Measurements from ENCODE around the gene MYZAP.
"Not testable (repeated sequence)": the region's sequence is repeated elsewhere in the genome, so short reads cannot be mapped to it uniquely, and the experiment has no call there.

MYZAP gene

DNA sequence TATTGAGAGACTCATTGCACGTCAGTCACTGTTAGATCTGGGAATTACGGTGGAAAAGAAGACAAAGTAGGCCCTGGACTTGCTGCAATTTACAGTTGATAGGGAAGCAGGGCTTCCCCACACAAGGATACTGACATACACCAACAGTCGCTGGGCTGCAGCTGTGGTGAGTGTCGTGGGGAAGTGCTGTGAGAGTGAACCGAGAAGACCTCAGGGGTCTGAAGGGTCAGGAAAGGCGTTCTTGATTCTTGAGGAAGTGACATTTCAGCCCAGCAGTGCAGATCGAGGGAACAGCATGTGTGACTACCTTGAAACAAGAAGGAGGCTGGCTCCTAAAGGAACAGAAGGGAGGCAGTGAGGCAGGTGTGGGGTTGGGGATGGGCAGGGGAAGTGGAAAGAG lies 22.5 kb downstream of the MYZAP start:
- H3K4me3 ChIP-seq (ENCODE audit: low read depth, low read length): no peak overlapping the region
- DNase-seq (ENCODE audit: low read depth): no peak
- TF ChIP-seq, protein P1, sequence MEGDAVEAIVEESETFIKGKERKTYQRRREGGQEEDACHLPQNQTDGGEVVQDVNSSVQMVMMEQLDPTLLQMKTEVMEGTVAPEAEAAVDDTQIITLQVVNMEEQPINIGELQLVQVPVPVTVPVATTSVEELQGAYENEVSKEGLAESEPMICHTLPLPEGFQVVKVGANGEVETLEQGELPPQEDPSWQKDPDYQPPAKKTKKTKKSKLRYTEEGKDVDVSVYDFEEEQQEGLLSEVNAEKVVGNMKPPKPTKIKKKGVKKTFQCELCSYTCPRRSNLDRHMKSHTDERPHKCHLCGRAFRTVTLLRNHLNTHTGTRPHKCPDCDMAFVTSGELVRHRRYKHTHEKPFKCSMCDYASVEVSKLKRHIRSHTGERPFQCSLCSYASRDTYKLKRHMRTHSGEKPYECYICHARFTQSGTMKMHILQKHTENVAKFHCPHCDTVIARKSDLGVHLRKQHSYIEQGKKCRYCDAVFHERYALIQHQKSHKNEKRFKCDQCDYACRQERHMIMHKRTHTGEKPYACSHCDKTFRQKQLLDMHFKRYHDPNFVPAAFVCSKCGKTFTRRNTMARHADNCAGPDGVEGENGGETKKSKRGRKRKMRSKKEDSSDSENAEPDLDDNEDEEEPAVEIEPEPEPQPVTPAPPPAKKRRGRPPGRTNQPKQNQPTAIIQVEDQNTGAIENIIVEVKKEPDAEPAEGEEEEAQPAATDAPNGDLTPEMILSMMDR (conservative IDR thresholded peaks at IDR 0.05; ENCODE audit: low read depth, low read length): no peak

DNA sequence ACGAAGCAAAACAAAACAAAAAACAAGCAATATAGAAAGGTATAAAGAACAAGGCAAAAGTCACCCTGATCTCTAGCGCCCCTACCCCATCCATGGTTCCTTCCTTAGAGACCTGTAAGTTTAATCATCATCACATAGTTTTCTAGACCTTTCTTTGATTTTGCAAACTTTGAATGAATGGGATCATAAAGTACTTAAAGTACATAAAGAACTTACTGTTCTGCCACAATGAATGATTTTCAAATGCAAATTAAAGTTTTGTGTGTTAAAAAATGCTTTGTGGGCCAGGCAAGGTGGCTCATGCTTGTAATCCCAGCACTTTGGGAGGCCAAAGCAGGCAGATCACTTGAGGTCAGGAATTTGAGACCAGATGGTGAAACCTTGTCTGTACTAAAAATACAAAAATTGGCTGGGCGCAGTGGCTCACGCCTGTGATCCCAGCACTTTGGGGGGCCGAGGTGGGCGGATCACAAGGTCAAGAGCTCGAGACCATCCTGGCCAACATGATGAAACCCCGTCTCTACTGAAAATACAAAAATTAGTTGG lies 24.3 kb downstream of the MYZAP start:
- not testable (repeated sequence) for H3K4me3 ChIP-seq (ENCODE audit: low read depth, low read length); DNase-seq (ENCODE audit: low read depth)

DNA sequence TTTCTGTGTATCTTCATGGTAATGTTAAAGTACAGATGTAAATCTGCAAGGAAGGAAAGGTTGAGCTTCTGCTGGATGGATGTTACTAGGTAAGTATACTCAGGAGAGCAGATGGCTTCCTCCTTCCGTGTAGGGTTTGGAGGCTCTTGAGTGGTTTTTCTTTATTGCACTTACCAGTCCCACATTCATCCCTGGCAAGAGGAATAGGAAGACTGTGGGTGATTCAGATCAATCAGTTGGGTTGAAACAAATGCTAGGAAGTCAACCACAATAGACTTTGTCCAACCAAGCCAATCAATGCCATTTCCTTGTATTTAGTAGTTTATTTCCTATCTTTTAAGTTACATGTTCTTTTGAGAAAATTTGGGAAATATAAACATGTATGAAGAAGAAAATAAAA lies 26.6 kb downstream of the MYZAP start:
- DNase-seq (ENCODE audit: low read depth): no peak
- no peak overlapping the region for H3K4me3 ChIP-seq (ENCODE audit: low read depth, low read length)
- TF ChIP-seq, protein P1 (conservative IDR thresholded peaks at IDR 0.05; ENCODE audit: low read depth, low read length): no peak

DNA sequence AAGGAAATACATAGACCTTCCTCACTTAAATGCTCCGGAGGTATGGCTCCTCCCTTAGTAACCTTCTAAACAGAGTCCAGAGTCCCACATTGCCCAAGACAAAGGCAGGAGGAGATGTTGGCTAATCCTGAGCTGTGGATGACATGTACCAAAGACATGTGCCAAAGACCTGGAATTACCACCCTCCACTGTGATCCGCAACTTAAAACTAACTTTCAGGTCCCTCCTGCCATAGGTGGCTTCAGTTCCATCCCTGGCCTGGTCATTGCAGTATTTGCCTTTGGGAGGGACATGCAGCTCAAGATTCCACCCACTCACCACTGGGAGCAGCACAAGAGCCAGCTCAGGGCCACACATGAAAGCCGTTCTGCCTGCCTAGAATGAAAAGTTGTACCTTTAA lies 28.0 kb downstream of the MYZAP start:
- no peak overlapping the region for H3K4me3 ChIP-seq (ENCODE audit: low read depth, low read length)
- peak; percentile 13 for DNase-seq (ENCODE audit: low read depth)
- TF ChIP-seq, protein P1 (conservative IDR thresholded peaks at IDR 0.05; ENCODE audit: low read depth, low read length): peak; percentile 30

DNA sequence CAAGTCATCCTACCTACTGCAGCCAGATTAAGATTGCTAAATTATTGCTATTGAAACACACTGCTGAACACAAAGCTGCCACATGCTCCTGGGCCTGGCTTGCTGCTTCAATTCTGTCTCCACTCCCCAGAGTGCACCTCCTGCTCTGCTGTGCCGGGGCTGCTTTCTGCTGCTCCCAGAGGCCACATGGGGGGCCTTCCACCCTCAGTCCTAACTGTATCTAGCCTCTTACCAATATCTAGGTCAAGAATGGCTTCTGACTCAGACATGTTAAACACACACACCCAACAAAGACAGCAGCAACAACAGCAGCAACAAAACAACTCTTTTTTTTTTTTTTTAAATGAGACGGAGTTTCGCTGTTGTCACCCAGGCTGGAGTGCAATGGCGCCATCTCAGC lies 33.0 kb downstream of the MYZAP start:
- TF ChIP-seq, protein P1 (conservative IDR thresholded peaks at IDR 0.05; ENCODE audit: low read depth, low read length): no peak
- H3K4me3 ChIP-seq (ENCODE audit: low read depth, low read length): no peak overlapping the region
- no peak for DNase-seq (ENCODE audit: low read depth)

DNA sequence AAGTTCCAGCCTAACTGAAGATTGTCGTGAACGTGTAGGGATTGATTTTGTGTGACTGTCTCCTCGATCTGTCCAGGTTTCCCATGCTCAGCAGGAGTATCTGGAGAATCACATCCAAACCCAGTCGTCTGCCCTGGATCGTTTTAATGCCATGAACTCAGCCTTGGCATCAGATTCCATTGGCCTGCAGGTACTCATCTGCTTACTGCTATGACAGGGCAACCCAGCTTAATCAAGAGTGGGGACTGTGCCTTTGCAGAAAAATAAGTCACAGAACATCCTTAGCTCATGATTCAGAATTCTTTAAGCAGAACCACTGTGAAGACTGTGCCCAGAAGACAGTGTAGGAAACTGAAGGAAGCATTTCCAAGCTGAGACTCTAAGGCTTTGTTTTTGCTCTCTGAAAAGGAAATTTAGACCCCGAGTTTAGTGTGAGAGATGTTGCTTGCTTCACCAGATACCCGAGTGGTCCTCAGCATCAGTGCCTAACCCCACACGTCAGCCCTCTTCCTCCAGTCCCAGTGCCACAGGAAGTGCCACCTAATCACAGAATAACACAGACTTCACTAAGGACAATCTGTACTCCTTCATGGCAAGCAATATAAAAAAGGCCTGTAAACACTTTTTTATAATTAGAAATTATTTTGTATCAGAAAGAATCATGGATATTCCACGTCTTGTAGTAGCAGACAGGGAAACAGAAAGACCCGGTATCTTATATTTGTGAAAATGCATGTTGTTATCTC lies 34.2 kb downstream of the MYZAP start:
- H3K4me3 ChIP-seq (ENCODE audit: low read depth, low read length): no peak overlapping the region
- TF ChIP-seq, protein P1 (conservative IDR thresholded peaks at IDR 0.05; ENCODE audit: low read depth, low read length): no peak

DNA sequence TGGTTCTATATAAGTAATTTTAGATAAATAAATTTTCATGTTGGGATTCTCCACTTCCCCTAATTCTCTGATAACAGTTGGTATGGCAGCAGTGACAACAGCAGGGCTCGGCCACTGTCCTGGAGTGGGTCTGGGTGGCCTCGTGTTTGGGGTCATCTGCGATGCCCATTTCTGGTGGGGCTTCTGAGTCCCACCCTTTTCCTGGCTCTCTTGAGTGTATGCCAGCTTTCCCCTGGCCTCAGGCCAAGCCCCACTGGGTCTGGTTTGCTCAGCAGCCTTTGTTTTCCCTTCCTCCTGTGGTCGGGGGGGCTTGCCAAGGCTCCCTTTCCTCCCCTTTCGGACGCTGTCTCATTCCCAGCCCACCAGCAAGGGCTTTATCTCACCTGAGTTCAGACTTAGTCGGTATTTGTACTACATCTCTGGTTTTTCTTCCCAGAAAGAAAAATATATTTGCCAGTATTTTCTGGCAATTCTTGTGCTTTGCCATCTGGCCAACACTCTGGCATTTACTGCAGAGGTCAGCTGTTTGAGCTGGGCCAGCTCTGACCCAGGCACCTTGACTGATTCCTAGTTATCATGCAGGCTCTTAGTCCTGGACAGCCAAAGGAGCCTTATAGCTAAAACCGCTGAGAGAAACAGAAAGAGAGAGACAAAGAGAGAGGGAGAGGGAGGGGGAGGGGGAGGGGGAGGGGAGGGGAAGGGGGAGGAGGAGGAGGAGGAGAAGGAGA lies 35.2 kb downstream of the MYZAP start:
- TF ChIP-seq, protein P1 (conservative IDR thresholded peaks at IDR 0.05; ENCODE audit: low read depth, low read length): no peak
- DNase-seq (ENCODE audit: low read depth): no peak
- no peak overlapping the region for H3K4me3 ChIP-seq (ENCODE audit: low read depth, low read length)

More for the DNA sequence above, 34.2 kb downstream of the MYZAP start:
- DNase-seq (ENCODE audit: low read depth): no peak
